GM21447 (cell line): ENCODE results near the gene KLHL36.

Experiments
- ATAC-seq: cut with Tn5 transposase; IDR thresholded peaks from one replicate; pipeline ENCODE4 v1.9.1; 2021; ENCODE audit not compliant: unreplicated experiment

The KLHL36 gene

GRCh38 chr16:84641643-84642358 lies 6.5 kb upstream of the KLHL36 start:
- no peak for ATAC-seq

- no peak for ATAC-seq
Observed at GRCh38 chr16:84643180-84643583, 5.1 kb upstream of the KLHL36 start.

- no peak for ATAC-seq
Observed at GRCh38 chr16:84643674-84644073, 4.6 kb upstream of the KLHL36 start.

- ATAC-seq: peak; percentile 63
Observed at GRCh38 chr16:84648595-84649510, 542 bp downstream of the KLHL36 start.

- no peak for ATAC-seq
Observed at GRCh38 chr16:84649511-84649861, 1.2 kb downstream of the KLHL36 start.

- no peak for ATAC-seq
Observed at GRCh38 chr16:84650062-84650991, 2.0 kb downstream of the KLHL36 start.

- ATAC-seq: no peak
Observed at GRCh38 chr16:84652566-84652965, 4.3 kb downstream of the KLHL36 start.

- no peak for ATAC-seq
Observed at GRCh38 chr16:84654238-84654637, 5.9 kb downstream of the KLHL36 start.

- no peak for ATAC-seq
Observed at GRCh38 chr16:84654998-84655397, 6.7 kb downstream of the KLHL36 start.

GRCh38 chr16:84656649-84657048 lies 8.3 kb downstream of the KLHL36 start:
- ATAC-seq: no peak

- ATAC-seq: no peak
Observed at GRCh38 chr16:84657229-84657837, 9.0 kb downstream of the KLHL36 start.

GRCh38 chr16:84658690-84659089 lies 10.4 kb downstream of the KLHL36 start:
- no peak for ATAC-seq

GRCh38 chr16:84659656-84660300 lies 11.5 kb downstream of the KLHL36 start:
- ATAC-seq: no peak

GRCh38 chr16:84660973-84661372 lies 12.7 kb downstream of the KLHL36 start:
- ATAC-seq: no peak

GRCh38 chr16:84661418-84662060 lies 13.2 kb downstream of the KLHL36 start:
- ATAC-seq: no peak

- no peak for ATAC-seq
Observed at GRCh38 chr16:84662471-84662870, 14.2 kb downstream of the KLHL36 start.

- peak; percentile 95 for ATAC-seq
Observed at GRCh38 chr16:84663433-84664101, 15.3 kb downstream of the KLHL36 start.

GRCh38 chr16:84665359-84665758 lies 17.0 kb downstream of the KLHL36 start:
- ATAC-seq: no peak

GRCh38 chr16:84665843-84666242 lies 17.5 kb downstream of the KLHL36 start:
- no peak for ATAC-seq
